Bronchial epithelial cell (primary cell): ENCODE measurements around the gene EML6. TPM values are rescaled to one million over a fixed set of nuclear protein-coding genes. Genes with fewer than 3 reads are reported as not detected.

ENCODE experiments used
- DNase-seq: peaks from one replicate; pipeline ENCODE4 v3.0.0-alpha.2; 2010; ENCODE audit warnings: low read depth
- FAIRE-seq: peaks from 2 replicates; lab custom pipeline; 2011; peaks lifted over from hg19 to GRCh38; lab: Jason Lieb, UNC
- H3K27me3 ChIP-seq: 2 replicates; pipeline ENCODE4 v1.5.1; 2011; ENCODE audit warnings: low read length; ENCODE audit not compliant: control insufficient read depth, insufficient read depth
- H3K36me3 ChIP-seq: 2 replicates; pipeline ENCODE4 v1.5.1; 2011; ENCODE audit warnings: low read length; ENCODE audit not compliant: control insufficient read depth, insufficient read depth
- H3K4me3 ChIP-seq: 2 replicates; pipeline ENCODE4 v1.5.1; 2011; ENCODE audit warnings: mild to moderate bottlenecking, low read depth, low read length, control low read depth
- CTCF ChIP-seq: IDR thresholded peaks from 2 replicates; pipeline ENCODE4 v1.5.1; 2011; ENCODE audit warnings: mild to moderate bottlenecking, moderate library complexity, low read length, control low read depth, inconsistent platforms; ENCODE audit not compliant: insufficient read depth, severe bottlenecking
- total RNA-seq: library from RNA; depleted of rRNA; stranded (reverse); fragments of >200 nt; gene quantifications from 2 replicates; pipeline ENCODE4 v1.2.1, GENCODE V29; 2014

Gene EML6
- total RNA-seq, 1 donor from 2014 or later, result 0.53 TPM

DNA sequence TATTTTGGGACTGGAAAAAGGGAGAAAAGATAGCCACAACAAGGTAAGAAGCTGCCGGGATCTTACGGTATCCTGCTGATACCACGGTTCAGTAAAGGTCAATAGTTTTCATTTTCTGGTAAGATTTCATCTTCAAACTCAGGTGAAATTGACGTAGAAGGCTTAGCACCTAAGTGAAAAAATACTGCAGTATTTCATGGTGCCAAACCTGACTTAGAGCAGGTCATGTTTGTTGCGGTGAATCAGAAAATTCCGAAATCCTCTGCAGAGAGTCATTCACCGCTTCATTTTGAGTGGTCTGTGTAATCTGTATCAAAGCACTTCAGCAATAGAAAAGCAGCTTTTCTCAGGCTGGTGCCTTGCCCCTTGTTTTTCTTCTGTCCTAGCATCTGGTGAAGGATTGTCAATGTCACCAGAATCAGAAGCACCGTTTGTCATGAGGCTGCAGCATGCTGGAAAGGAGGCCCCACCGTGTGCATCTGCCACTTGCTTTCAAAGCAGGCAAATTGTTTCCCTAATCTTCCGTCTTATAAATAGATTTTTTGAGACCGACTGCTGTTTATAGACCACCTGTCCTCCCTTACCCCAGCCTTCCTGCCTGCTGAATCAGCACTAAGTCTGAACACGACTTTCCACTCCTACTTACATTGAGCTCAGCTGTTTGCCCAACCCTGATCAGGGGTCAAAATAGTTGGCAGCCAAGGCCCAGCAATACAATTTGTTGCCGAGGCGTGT, 156.3 kb downstream of the EML6 start:
- Histone ChIP-seq H3K4me3 (no peak overlapping the region), H3K36me3 (no peaks in the 10 kb centered on the region), H3K27me3 (no peaks in the 10 kb centered on the region)
- TF ChIP-seq CTCF, result no peak
- no peak for FAIRE-seq
- DNase-seq, result no peak

- TF ChIP-seq CTCF, result no peak
- no peak overlapping the region for H3K4me3 ChIP-seq
- FAIRE-seq, result no peak
- no peaks in the 10 kb centered on the region for H3K27me3 ChIP-seq
- no peaks in the 10 kb centered on the region for H3K36me3 ChIP-seq
- no peak for DNase-seq
Measured at GRCh38 chr2:54880428-54880827, 157.0 kb downstream of the EML6 start.

DNA sequence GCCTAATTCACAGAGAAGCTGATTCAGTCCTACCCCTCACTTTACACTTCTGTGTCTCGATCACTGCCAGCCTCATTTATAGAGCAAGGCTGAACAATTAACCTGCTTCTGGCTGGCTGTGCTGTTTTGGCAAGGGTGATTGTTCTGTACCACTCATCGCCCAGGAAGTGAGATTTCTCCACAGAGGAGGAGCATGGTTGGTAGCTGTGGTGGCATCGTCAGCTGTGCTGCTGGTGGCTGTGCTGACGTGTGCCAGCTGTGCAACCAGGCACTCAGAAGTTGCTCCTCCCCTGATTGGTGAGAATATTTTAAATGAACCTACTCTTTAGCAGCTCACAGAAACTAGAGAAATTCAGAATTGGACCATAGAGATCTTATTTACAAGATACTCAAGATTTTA, 158.3 kb downstream of the EML6 start:
- no peak for FAIRE-seq
- H3K27me3 ChIP-seq, result no peaks in the 10 kb centered on the region
- H3K4me3 ChIP-seq, result no peak overlapping the region
- H3K36me3 ChIP-seq, result no peaks in the 10 kb centered on the region
- TF ChIP-seq CTCF, result no peak
- DNase-seq, result no peak

GRCh38 chr2:54885891-54886290, 162.4 kb downstream of the EML6 start:
- TF ChIP-seq CTCF, result no peak
- DNase-seq (no peak), FAIRE-seq (no peak)
- Histone ChIP-seq H3K36me3 (no peaks in the 10 kb centered on the region), H3K27me3 (no peaks in the 10 kb centered on the region), H3K4me3 (no peak overlapping the region)

- FAIRE-seq (no peak), DNase-seq (no peak)
- no peak overlapping the region for H3K4me3 ChIP-seq
- H3K36me3 ChIP-seq, result no peaks in the 10 kb centered on the region
- H3K27me3 ChIP-seq, result no peaks in the 10 kb centered on the region
- no peak for TF ChIP-seq CTCF
Measured at GRCh38 chr2:54887850-54888545, 164.5 kb downstream of the EML6 start.
